ENCODE results near the gene CLCN3. TPM values are rescaled to one million over a fixed set of nuclear protein-coding genes. Genes with fewer than 3 reads are reported as not detected.

Gene CLCN3
- total RNA-seq, 1 donor from 2014 or later, result 31.3 TPM

DNA sequence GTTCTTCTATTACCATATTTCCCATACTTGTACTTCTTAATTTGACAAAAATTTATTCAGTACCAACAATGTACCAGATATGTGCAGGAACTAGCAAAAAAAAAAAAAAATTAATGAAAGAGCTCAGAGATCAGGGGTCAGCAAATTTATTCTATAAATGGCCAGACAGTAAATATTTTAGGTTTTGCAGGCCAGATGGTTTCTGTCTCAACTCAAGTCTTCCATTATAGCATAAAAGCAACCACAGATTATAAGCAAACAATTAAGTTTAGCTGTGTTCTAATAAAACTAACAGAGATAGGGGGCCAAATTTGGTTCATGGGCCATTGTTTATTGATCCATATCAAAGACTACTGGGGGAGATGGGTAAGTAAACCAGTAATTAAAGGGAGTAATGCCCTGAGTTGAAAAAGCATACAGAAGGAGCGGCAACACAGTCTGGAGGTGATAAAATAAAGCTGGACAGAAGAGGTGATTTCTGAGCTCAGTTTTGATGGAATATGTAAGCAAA lies 27.3 kb upstream of the CLCN3 start:
- no peak overlapping the region for H3K4me3 ChIP-seq (ENCODE audit: low read depth, low read length)
- TF ChIP-seq CTCF (conservative IDR thresholded peaks at IDR 0.05; ENCODE audit: low read depth, low read length), result no peak
- no peak for DNase-seq (ENCODE audit: low read depth)

- no peak for TF ChIP-seq CTCF (conservative IDR thresholded peaks at IDR 0.05; ENCODE audit: low read depth, low read length)
- DNase-seq (ENCODE audit: low read depth), result no peak
These were observed 25.7 kb upstream of the CLCN3 start for GRCh38 chr4:169594560-169595195.

DNA sequence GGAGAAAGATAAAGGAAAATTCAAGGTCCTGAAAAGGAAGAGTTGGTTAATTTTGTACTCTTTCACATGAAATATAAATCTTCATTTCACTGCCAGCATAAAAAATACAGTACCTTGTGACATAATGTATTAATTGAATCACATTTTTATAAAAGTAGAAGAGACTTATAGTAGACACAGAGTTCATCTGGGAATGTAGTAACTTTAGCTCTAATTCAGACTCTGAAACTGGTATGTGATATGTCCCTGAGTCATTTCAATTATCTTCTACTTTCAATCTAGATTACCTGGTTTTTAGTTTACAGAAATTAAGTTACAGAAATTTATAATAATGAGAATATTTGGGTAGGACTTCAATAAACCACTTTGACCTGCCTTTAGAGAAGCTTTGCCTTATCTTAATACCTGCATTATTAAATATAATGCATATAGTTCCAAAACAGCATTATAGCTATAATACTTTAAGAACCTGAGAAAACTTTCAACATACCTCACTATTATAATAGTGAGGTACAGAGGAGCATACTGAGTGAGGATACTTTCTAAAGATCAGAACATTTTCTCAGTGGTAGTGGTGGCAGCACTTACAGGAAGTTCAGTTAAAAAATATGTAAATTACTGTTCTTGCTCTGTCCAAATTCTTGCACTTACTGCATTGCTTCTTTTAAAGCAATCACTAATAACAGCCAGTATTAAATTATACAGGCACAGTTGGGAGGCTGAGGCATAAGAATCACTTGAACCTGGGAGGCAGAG lies 19.2 kb upstream of the CLCN3 start:
- no peak for DNase-seq (ENCODE audit: low read depth)
- TF ChIP-seq CTCF (conservative IDR thresholded peaks at IDR 0.05; ENCODE audit: low read depth, low read length), result no peak

More at GRCh38 chr4:169594560-169595195, 25.7 kb upstream of the CLCN3 start:
- no peak overlapping the region for H3K4me3 ChIP-seq (ENCODE audit: low read depth, low read length)

DNA sequence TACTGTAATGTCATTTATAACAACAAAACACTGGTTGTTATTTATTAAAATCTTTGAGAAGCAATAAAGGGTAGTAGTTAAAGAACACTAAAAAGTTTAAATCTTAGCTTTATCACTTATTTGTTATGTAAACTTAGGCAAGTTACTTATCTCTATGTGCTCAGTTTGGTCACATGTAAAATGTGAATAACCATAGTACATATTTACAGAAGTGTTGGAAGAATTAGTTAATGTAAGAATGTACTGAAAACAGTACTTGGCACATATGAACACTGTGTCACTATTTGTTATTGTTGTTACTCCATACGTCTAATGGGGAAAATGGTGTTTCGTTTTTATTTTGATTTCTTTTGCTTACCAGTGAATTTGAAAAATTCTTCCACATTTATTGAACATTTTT lies 17.1 kb upstream of the CLCN3 start:
- no peak for TF ChIP-seq CTCF (conservative IDR thresholded peaks at IDR 0.05; ENCODE audit: low read depth, low read length)
- DNase-seq (ENCODE audit: low read depth), result no peak
- no peak overlapping the region for H3K4me3 ChIP-seq (ENCODE audit: low read depth, low read length)

More for the DNA sequence above, 19.2 kb upstream of the CLCN3 start:
- H3K4me3 ChIP-seq (ENCODE audit: low read depth, low read length), result no peak overlapping the region

- TF ChIP-seq CTCF (conservative IDR thresholded peaks at IDR 0.05; ENCODE audit: low read depth, low read length), result no peak
- H3K4me3 ChIP-seq (ENCODE audit: low read depth, low read length), result no peak overlapping the region
- no peak for DNase-seq (ENCODE audit: low read depth)
These were observed 16.1 kb upstream of the CLCN3 start for GRCh38 chr4:169604131-169604900.

- H3K4me3 ChIP-seq (ENCODE audit: low read depth, low read length), result no peak overlapping the region
- no peak for DNase-seq (ENCODE audit: low read depth)
- TF ChIP-seq CTCF (conservative IDR thresholded peaks at IDR 0.05; ENCODE audit: low read depth, low read length), result no peak
These were observed 15.5 kb upstream of the CLCN3 start for GRCh38 chr4:169604903-169605331.
